ENCODE results near the gene KIAA1328.

The KIAA1328 gene

DNA sequence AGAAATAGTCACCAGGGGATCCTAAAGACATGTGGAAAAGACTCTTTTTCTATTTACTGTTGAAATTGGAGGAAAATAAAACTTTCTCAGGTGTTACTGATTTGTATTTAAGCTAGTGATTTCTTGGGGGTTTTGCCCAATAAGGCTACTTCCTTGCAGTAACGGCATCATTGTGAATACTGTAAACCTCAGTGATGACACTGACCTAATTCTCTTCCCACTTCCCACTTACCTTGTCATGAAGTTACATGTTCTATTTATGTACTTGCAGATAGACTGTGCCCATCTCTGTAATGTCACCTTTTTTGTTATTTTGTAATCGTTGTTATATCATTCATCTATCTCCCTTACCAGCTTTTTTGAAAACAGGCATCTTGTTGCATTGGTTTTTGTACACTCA lies 134.5 kb downstream of the KIAA1328 start:
- DNase-seq, result no peak

DNA sequence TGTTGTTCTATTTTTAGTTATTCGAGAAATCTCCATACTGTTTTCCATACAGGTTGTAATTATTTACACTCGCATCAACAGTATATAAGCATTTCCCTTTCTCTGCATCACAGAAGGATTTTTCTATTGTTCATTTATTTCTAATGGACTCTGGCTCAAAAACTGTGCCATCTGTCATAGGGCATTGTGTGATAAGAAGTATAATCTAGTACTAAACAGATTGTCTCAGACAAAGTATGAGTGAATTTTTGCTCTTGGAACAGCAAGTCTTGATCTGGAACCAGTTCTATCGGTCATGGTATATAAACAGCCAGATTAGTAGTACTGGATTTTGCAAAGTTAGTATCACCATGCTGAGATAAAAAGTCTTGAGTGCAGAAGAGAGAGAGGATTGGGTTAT lies 145.8 kb downstream of the KIAA1328 start:
- DNase-seq, result no peak

DNA sequence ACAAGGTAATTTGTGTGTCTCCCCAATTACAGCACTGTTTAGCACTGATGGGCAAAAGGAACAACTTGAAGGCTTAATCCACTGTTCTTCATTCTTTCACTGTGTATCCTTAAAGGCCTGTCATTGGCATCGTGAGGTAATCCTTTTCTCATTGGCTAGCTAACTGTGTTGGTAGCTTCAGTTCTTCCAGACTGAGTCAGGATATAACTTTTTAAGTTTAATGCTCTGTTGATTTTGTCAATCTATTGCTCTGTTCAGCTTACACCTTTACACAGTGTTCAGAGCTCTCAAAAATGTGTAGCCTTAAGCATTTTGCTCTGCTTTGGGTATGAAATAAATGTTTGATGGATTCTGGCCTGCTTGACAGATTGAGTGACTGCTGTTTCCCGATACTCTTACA lies 148.2 kb downstream of the KIAA1328 start:
- DNase-seq, result no peak

DNA sequence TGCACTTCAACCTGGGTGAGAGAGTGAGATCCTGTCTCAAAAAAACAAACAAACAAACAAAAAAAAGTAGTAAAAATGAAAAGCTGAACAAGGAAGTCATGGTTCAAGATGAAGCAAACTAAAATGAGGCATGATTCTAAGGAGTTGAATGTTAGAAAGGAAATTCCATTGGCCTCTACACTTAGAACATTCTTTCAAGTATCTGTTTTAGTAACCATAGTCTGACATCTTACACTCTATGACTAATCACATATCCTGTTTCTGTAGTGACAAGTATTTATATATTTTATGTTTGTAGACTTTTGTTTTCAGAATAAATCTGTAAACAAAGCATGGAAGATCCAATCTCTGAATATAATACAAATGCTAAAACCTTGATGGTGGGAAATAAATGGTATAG lies 164.1 kb downstream of the KIAA1328 start:
- DNase-seq, result no peak

DNA sequence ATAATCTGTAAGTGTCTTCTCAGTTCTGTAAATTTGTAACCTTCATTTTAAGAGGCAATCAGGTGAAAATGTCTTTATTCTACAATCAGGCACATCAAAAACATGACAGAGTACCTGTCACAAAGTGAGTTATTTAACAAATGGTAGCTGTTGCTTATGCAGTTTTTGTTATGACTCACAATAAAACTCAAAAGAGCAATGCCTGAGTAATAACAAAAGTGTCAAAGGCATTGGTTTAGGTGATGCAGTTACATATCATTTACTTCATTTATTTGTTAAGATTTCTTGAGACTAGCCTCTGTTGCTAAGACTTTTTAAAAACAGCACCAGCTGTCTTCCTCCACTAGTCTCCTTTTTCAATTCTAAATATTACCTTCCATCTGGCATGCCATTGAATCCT lies 177.8 kb downstream of the KIAA1328 start:
- no peak for DNase-seq

DNA sequence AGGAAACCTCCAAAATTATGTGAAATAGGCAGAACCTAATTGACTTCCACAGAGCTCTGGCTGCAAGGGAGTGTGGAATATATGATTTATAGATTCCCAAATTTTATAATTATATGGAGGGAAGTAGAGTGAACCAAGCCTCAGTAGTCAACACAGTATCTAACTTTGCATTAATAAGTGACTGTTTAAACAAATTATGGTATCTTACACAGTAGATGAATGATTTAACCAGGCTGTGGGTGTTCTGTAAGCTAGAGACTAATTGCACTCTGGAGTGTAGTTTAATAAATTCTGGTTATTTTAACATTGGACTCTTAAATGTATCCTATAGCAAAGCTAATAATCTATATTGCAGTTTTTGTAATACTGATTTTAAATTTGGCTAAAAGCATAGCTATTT lies 183.5 kb downstream of the KIAA1328 start:
- no peak for DNase-seq

DNA sequence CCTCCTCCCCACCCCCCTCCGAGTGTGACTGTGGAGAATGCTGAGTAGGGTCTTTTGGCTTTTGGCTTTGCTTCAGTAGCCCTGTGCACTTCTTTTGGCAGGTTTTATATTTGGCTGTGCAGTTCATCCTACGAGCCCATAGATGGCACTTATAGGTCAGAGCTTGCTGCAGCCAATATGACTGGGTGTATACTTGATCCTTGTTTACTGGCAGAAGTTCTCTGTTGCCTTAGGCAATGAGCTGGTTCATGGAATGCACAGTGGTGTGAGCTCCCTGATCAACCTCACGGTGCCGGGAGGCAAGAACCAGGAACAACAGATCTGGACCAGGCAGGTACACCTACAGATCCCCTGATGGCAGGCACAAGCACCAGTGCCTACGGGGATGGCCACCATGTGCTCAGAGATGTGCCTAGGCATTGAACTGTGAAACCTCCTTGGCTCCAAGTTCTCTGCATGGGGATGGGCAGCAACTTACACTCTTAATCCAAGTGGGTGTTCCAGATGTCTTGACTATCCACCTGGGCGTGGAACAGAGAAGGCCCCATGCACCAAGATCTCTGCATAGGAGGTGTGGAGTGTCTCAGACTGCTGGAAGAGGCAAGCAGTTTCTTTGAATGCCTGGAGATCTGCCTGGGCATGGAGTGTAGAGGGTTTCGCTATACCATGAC lies 190.4 kb downstream of the KIAA1328 start:
- DNase-seq, result no peak

DNA sequence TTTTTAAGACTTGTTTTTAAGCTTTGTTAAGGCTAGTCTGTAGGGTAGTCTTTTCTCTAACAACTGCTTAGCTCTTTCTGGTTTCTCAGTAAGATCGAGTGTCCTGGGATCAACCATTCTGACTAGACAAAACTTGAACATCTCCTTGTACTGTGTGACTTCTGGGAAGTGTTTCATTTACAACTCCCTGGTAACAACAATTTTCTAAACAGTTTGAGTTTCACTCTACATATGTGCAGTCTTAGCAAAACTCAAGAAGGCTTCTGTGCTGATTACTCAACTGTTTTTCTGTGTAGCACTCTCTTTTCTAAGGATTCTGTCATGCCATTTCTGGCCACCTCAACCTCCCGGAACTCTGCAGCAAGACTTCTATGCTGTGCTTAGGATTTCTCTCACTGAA lies 204.5 kb downstream of the KIAA1328 start:
- no peak for DNase-seq

DNA sequence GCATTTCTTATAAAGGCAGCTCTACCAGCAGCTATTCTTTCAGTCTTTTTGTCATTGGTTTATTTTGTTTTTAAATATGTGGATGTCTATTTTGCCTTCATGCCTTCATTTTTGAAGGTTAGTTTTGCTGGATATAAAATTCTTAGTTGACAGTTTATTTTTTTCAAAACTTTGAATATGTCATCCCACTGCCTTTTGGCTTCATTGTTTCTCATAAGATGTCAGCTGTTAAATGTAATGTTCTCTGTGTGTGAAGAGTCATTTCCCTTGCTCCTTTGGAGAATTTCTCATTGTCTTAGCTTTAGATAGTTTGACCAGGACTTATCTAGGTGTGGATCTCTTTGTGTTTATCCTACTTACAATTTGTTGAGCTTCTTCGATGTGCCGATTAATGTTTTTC lies 213.5 kb downstream of the KIAA1328 start:
- no peak for DNase-seq

DNA sequence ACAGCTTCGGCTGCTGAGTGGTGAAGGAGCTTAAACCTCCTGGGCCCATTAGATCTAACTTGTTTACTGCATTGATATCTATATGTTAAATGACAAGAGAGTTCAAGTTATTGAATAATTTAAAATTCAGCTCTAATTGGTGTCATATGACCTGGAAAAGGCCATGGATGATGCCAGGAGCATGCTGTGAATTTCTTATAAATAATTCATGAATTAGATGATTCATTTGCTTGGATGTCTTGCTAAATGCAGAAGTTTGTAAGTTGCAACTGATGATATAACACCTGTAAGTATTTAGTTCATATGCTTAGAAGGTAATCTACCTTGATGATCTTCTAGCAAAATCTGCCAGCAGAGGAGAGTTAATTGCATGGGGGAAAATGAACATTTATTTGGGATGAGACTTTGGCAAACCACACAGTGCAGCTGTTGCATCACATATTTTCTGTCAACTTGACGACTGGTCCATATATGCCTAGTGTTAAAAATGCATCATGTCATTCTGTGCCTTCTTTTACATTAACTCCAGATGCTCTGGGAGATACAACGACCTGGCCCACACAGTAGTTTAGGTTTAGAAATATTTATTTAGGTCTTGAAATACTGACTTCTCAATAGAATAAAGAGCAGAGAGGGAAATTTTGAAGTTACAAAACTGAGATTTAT lies 226.3 kb downstream of the KIAA1328 start:
- DNase-seq, result no peak

DNA sequence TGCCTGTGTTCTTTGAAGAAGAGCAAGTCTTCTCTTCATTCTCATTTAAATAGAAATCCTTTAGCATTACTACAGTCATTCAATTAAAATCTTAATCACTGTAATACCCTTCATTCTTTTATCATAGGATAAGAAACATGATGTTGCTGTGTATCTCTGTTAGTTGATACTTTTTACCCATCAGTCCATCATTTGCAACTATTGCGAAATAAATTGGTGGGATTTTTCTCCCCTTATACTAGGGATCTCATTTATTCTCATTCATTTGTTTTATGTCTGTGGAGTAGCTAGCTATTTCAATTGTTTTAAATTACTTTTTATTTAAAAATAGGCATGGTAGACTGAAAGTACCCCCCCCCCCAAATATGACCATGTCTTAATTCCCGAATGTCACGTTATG lies 235.3 kb downstream of the KIAA1328 start:
- no peak for DNase-seq

DNA sequence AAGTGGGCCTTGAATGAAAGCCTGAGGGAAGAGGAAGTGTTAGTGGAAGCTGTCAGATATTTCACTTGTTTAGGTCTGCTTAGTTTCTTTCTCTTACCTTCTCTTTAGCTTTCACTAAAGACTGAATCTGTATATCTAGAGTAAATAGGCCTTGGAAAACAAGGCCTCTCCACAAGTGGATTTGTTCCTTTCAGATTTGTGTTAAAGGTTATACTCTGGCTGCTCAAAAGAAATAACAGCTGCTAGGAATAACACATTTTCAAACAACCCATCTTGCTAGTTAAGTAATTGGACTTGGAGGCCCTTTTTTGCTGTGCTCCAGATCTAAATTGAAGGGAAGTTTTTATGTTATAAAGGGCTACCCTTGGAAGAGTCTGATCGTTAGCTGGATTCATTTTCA lies 236.3 kb downstream of the KIAA1328 start:
- DNase-seq, result no peak

DNA sequence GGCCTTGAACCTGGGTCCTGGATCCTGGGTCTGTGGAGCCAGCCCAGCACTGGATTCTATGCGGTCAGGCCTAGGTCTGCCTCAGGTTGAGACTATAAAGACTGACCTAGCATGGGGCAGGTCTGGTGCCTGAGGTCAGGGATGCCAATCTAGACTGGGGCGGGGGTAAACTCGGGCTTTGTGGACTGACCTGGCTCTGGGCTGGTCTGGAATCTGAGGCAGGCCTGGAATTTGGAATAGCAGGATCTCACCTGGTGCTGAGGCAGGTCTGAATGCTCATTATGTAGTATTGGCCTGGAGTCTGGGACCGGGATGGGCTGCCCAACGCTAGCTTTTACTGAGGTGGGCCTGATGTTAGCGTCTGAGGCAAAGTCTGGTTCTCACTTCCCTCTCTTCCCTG lies 256.0 kb downstream of the KIAA1328 start:
- no peak for DNase-seq

DNA sequence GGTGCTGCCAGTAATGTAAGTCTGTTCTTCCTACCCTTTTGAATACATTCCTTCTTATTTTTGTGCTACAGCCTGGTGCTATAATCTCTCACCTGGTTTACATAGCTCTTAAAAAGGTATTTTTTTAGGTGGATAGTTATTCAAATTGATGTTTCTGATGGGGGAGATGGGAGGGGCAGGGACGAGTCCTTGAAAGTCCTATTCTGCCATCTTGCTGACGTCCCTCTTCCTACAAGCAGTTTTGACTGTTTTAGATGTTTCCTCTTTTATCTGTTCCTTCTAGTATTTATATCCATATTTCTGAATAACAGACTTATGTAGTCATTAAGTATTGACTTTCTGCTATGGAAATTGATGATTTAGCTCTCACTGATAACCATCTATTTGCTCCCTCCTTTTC lies 256.4 kb downstream of the KIAA1328 start:
- no peak for DNase-seq

DNA sequence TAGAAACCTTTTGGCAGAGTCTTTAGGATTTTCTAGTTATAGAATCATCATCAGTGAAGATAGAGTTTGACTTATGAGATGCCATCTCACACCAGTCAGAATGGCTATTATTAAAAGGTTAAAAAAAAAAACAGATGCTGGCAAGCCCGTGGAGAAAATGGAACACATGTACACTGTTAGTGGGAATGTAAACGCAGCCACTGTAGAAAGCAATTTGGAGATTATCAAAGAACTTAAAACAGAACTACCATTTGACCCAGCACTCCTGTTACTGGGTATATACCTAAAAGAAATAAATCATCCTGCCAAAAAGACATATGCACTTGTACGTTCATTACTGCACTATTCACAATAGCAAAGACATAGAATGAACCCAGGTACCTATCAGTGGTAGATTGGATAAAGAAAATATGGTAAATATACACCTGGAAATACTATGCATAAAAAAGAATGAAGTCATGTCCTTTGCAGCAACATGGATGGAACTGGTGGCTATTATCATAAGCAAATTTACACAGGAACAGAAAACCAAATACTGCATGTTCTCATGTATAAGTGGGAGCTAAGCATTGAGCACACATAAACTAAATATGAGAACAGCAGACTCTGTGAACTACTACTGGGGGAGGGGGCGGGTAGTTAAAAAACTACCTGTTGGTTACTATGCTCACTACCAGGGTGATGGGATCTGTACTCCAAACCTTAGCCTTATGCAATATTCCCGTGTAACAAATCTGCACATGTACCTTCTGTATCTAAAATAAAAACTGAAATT lies 279.0 kb downstream of the KIAA1328 start:
- no peak for DNase-seq

DNA sequence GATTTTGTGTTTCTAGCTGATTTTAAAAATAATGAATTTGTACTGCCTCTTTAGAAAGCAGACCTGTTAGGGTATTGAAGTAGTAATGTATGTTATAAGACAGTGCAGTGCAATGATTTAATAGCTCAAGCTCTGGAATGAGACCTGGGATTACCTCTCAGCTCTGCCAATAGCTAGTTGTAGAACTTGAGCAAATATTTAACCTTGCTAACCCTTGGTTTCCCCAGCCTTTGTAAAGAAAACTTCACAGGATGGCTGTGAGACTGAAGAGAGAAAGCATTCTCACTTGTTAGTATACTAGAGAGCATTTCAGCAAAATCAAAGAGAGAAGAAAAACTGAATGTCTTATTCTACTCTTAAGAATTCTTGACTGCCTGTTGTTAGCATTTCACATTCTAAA lies 293.9 kb downstream of the KIAA1328 start:
- no peak for DNase-seq

DNA sequence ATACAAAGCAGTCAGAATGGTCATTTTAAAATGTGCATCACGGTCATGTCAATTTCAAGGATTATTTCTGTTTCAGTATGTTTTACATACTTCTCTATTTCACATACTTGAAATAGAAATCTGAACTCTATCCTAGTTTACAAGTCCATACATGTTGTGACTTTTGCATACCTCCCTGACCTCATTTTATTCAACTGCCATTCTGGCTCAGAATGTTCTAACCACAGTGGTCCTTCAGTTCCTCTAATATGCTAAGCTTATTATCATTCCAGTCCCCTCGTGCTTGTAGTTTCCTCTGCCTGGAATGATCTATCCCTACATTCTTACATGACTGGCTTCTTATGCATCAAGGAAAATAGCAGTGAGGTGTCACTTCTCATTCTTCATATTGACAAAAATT lies 295.6 kb downstream of the KIAA1328 start:
- no peak for DNase-seq

DNA sequence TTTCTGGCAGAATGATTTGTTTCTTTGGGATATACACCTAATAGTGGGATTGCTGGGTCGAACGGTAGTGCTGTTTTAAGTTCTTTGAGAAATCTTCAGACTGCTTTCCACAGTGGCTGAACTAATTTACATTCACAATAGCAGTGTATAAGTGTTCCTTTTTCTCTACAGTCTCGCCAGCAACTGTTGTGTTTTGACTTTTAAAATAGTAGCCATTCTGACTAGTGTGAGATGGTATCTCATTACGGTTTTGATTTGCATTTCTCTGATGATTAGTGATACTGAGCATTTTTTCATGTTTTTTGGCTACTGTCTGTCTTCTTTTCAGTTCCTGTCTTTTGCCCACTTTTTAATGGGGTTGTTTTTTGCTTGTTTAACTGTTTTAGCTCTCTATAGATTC lies 306.2 kb downstream of the KIAA1328 start:
- no peak for DNase-seq

DNA sequence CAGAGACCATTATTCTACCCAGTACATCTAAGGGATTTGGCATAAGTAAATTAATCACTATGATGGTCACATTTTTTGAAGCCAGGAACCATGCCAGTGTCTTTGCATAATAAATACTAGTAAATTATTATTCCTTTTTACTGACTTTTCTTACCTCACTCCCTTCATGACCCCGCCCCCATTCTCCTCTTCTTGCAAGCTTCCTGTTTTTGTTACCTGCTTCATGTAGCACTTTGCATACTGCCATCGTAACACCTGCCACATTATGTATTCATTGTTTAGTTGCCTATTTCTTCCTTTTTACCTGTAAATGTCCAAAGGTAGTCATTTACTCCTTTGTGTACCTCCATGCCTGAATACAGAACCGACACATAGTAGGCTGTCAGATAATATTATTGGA lies 309.5 kb downstream of the KIAA1328 start:
- DNase-seq, result no peak

DNA sequence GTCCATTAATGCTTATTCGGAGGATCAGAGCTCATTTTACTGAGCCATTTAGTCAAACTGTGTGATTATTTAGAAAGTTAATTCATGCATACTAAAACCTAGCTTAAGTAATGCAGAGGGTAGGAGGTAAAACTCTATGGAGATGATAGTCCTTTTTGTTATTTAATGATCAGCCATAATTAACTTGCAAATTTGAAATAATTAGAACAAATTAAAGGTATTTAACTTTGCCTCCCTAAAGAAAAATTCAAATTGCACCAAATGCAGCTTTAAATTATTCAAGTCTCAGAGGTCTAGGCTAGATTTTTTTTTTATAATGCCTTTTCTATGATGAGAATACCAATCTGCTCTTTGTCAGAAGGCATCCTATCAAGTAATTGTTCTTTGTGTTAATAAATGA lies 310.9 kb downstream of the KIAA1328 start:
- no peak for DNase-seq

DNA sequence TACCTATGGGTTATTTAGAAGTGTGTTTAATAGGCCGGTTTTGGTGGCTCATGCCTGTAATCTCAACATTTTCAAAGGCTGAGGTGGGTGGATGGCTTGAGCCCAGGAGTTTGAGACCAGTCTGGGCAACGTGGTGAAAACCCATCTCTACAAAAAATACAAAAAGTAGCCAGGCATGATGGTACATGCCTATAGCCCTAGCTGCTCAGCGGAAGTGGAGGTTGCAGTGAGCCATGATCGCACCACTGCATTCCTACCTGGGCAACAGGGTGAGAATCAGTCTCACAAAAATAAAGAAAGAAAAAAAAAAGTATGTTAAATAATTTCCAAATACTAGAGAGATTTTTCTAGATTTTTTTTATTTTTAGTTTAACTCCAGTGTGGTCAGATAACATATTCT lies 316.0 kb downstream of the KIAA1328 start:
- no peak for DNase-seq

DNA sequence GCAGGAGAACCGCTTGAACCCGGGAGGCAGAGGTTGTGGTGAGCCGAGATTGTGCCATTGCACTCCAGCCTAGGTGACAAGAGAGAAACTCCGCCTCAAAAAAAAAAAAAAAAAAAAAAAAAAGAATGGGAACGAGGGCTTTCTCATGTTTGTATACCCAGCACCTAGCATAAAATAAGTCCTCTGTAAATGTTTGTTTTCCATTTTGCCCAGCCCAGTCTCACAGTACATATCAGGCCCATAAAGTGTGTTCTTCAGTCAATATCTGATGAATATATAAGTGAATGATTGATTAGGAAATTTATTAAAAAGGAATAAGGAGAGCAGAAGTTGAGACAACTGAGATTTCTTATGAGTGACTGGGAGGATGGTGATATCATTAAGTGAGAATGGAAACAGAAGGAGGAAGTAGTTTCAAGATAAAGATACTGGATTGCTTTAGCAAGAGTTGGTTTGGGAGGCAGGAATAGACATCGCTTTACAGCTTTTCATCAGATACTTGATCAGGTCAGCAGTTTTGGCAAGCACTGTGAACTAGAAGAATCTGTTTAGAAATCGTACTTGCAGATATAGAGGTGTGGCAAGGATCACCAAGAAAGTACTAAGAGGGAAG lies 327.5 kb downstream of the KIAA1328 start:
- no peak for DNase-seq

DNA sequence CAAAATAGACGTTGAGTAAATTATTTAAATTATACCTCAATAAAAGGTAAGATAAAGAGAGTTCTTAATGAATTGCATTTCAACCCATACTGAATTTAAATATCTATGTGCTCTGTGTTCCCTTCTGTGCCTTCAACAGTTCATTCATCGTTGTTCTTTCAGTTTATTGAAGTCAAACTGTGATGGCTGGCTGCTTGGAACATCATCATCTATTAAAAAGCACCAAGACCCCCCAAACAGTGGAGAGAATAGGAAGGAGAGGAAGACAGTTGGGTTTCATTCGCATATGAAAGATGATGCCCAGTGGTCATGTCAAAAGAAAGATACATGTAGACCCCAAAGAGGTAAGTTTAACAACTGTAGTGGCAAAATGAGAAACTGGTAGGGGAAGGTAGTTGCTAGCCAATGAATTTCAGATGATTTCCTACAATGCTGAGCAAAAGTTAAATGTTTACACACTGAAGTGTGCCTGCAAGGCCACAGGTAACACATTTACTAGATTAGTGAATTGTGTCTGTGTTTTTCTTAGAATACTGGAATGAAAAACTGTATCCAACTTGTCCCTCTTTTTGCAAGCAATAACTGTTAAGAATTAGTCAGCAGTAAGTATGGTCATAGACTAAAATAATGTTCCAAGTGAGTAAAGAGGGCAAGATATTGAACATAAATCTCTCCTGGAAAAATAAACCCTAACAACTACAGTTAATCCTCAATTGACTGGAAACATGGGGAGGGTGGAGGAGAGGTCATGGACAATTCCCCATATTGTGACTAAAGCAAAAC lies 331.3 kb downstream of the KIAA1328 start:
- no peak for DNase-seq
